Measurements from ENCODE around the gene SP140L. TPM values are rescaled to one million over a fixed set of nuclear protein-coding genes. Genes with fewer than 3 reads are reported as not detected.
"Not testable (repeated sequence)": the region's sequence is repeated elsewhere in the genome, so short reads cannot be mapped to it uniquely, and the experiment has no call there.

The SP140L gene
- 10 to 100 TPM in 2 of 3 donors, 1 to 10 TPM in 1; 8.5 to 56.1 (median 17.4) TPM for total RNA-seq

- H3K27ac ChIP-seq = peak within 1 kb of the TSS; percentile 80 to 88
- no peaks in the 10 kb centered on the region for H3K4me1 ChIP-seq
- peak; percentile 53 to 70 for DNase-seq (ENCODE audit: low spot score in 2 of 2)
- H3K4me3 ChIP-seq = peak within 1 kb of the TSS; percentile 45 to 66 (median 48)
- peaks cover 0 to 11% of the 10 kb centered on the region in 2 donors for H3K9me3 ChIP-seq
- TF ChIP-seq POLR2AphosphoS5 (IDR thresholded peaks at IDR 0.05) = peak in 2 of 3 donors; percentile 30 to 47
- no peak for TF ChIP-seq CTCF (IDR thresholded peaks at IDR 0.05)
- H3K27me3 ChIP-seq = no peaks in the 10 kb centered on the region
- intact Hi-C loops (cut with DNase I; ENCODE audit: low total_unique reads) = no loop called here
- no peaks in the 10 kb centered on the region for H3K36me3 ChIP-seq
These were observed at the start of gene SP140L for GRCh38 chr2:230326453-230327417. Gene SP140L, plus strand, starts transcription at chr2:230327193. Its CDS starts 77 bp downstream, at chr2:230327270.

- no peaks in the 10 kb centered on the region for H3K36me3 ChIP-seq
- no peak overlapping the region for H3K4me3 ChIP-seq
- DNase-seq (ENCODE audit: low spot score in 2 of 2) = no peak
- TF ChIP-seq CTCF (IDR thresholded peaks at IDR 0.05) = no peak
- no peak for TF ChIP-seq POLR2AphosphoS5 (IDR thresholded peaks at IDR 0.05)
- no peak for TF ChIP-seq POLR2A (IDR thresholded peaks at IDR 0.05)
- no peaks in the 10 kb centered on the region for H3K4me1 ChIP-seq
- H3K9me3 ChIP-seq = peaks cover 0 to 5% of the 10 kb centered on the region in 2 donors
- H3K27ac ChIP-seq = no peak overlapping the region
- intact Hi-C loops (cut with DNase I; ENCODE audit: low total_unique reads) = no loop called here
- no peaks in the 10 kb centered on the region for H3K27me3 ChIP-seq
These were observed 44.1 kb upstream of the SP140L start for GRCh38 chr2:230282936-230283335.

GRCh38 chr2:230286048-230286447 is 40.9 kb upstream of the SP140L start:
- Histone ChIP-seq H3K36me3 (no peaks in the 10 kb centered on the region), H3K4me1 (no peaks in the 10 kb centered on the region), H3K4me3 (no peak overlapping the region), H3K9me3 (no peaks in the 10 kb centered on the region), H3K27me3 (no peaks in the 10 kb centered on the region), H3K27ac (no peak overlapping the region)
- DNase-seq (ENCODE audit: low spot score in 2 of 2) = no peak
- intact Hi-C loops (cut with DNase I; ENCODE audit: low total_unique reads) = no loop called here
- TF ChIP-seq POLR2A (IDR thresholded peaks at IDR 0.05) (no peak), CTCF (IDR thresholded peaks at IDR 0.05) (no peak), POLR2AphosphoS5 (IDR thresholded peaks at IDR 0.05) (no peak)

- intact Hi-C loops (cut with DNase I; ENCODE audit: low total_unique reads); H3K27me3 ChIP-seq; H3K27ac ChIP-seq; H3K4me1 ChIP-seq; H3K4me3 ChIP-seq; H3K36me3 ChIP-seq; DNase-seq (ENCODE audit: low spot score in 2 of 2); H3K9me3 ChIP-seq: not testable (repeated sequence)
These were observed 37.7 kb upstream of the SP140L start for GRCh38 chr2:230289311-230289710.

GRCh38 chr2:230295192-230295591 is 31.8 kb upstream of the SP140L start:
- Histone ChIP-seq H3K9me3 (peaks cover 0 to 3% of the 10 kb centered on the region in 2 donors), H3K4me1 (no peaks in the 10 kb centered on the region), H3K27ac (no peak overlapping the region), H3K36me3 (no peaks in the 10 kb centered on the region), H3K4me3 (no peak overlapping the region), H3K27me3 (no peaks in the 10 kb centered on the region)
- intact Hi-C loops (cut with DNase I; ENCODE audit: low total_unique reads) = no loop called here
- no peak for TF ChIP-seq CTCF (IDR thresholded peaks at IDR 0.05)
- no peak for TF ChIP-seq POLR2A (IDR thresholded peaks at IDR 0.05)
- no peak for DNase-seq (ENCODE audit: low spot score in 2 of 2)
